Left lung (tissue), 10 donors: ENCODE data around the gene MON2. TPM values are rescaled to one million over a fixed set of nuclear protein-coding genes. Genes with fewer than 3 reads are reported as not detected.

Experiments used
- ATAC-seq: fragments of 200-7000 bp; cut with Tn5 transposase; one replicate; pipeline ENCODE4 v1.9.1; 2020; ENCODE audit warnings: moderate library complexity
- DNase-seq, 4 donors: peaks; one replicate each; pipeline ENCODE4 v3.0.0-alpha.2; 2013 to 2020
- H3K27ac ChIP-seq, 2 donors: fragments of 200-600 bp; sonication (generic) in 1 of 2; one replicate each; pipeline versions ENCODE4 v1.5.0 to v1.8.0; 2020 to 2021
- H3K27me3 ChIP-seq, 2 donors: fragments of 200-600 bp; sonication (generic) in 1 of 2; one replicate each; pipeline versions ENCODE4 v1.5.0 to v1.8.0; 2020 to 2021
- H3K36me3 ChIP-seq, 2 donors: fragments of 200-600 bp; sonication (generic) in 1 of 2; one replicate each; pipeline versions ENCODE4 v1.5.0 to v1.8.0; 2020 to 2021
- H3K4me1 ChIP-seq, 2 donors: fragments of 200-600 bp; one replicate each; pipeline ENCODE4 v1.8.0; 2021
- H3K4me3 ChIP-seq, 2 donors: fragments of 200-600 bp; sonication (generic) in 1 of 2; one replicate each; pipeline versions ENCODE4 v1.5.0 to v1.8.0; 2020 to 2021; ENCODE audit warnings: mild to moderate bottlenecking in 1 of 2
- H3K9me3 ChIP-seq, 2 donors: fragments of 200-600 bp; sonication (generic) in 1 of 2; one replicate each; pipeline versions ENCODE4 v1.5.0 to v1.8.0; 2020 to 2021
- CTCF ChIP-seq, 2 donors: fragments of 200-600 bp; sonication (generic) in 1 of 2; IDR thresholded peaks; one replicate each; pipeline versions ENCODE4 v1.5.0 to v1.8.0; 2021; ENCODE audit warnings: antibody characterized with exemption in 2 of 2
- intact Hi-C, 2 donors: fragments of 100-400 bp; cut with DNase I; formaldehyde crosslinking; loops; one replicate each; pipeline versions ENCODE4 v1.11.2 to v1.14.2; 2022
- polyA plus RNA-seq, 6 donors: library from polyadenylated mRNA; unstranded; fragments of 120-200 nt; gene quantifications; one replicate each; pipeline ENCODE4 v1.2.1, GENCODE V29; 2013; ENCODE audit not compliant: insufficient read length in 6 of 6
- total RNA-seq, 2 donors: library from RNA; stranded (reverse); fragmentation: NEBNext Ultra II Directional; extraction: Animal tissue kit (Norgen Biotek cat#: 25700); gene quantifications; one replicate each; pipeline ENCODE4 v1.2.1, GENCODE V29; 2021
- donor health status: DM: no; HTN: yes; CAD: no.
- donor health status: DM: no; HTN: no; CAD: no.

The MON2 gene
- total and polyA plus RNA-seq, 8 donors, result 48.5 to 96.2 (median 79.2) TPM

- ATAC-seq (peak; percentile 93), DNase-seq (peak; percentile 45 to 87 (median 70))
- H3K4me1 ChIP-seq, result peaks cover 5 to 16% of the 10 kb centered on the region in 2 donors
- H3K4me3 ChIP-seq, result peak overlapping the region; percentile 42 to 46
- intact Hi-C loops, result no loop called here
- H3K36me3 ChIP-seq, result no peaks in the 10 kb centered on the region
- peak overlapping the region; percentile 55 to 77 for H3K27ac ChIP-seq
- peaks cover 0 to 31% of the 10 kb centered on the region in 2 donors for H3K27me3 ChIP-seq
- H3K9me3 ChIP-seq, result no peaks in the 10 kb centered on the region
- peak in 1 of 2 donors; percentile 34 for TF ChIP-seq CTCF (IDR thresholded peaks at IDR 0.05)
Measured at GRCh38 chr12:62631471-62632410, 165.1 kb downstream of the MON2 start.

- peak; percentile 32 to 82 (median 40) for DNase-seq
- Histone ChIP-seq H3K36me3 (no peaks in the 10 kb centered on the region), H3K27me3 (peaks cover 0 to 31% of the 10 kb centered on the region in 2 donors), H3K4me1 (peaks cover 5 to 16% of the 10 kb centered on the region in 2 donors), H3K4me3 (peak overlapping the region; percentile 42 to 46), H3K9me3 (no peaks in the 10 kb centered on the region), H3K27ac (peak overlapping the region; percentile 55 to 77)
- no peak for TF ChIP-seq CTCF (IDR thresholded peaks at IDR 0.05)
- intact Hi-C loops, result no loop called here
- peak; percentile 65 for ATAC-seq
Measured at GRCh38 chr12:62632411-62632918, 165.8 kb downstream of the MON2 start.

GRCh38 chr12:62635649-62636048 lies 169.0 kb downstream of the MON2 start:
- no peak for TF ChIP-seq CTCF (IDR thresholded peaks at IDR 0.05)
- intact Hi-C loops, result no loop called here
- DNase-seq, result no peak
- ATAC-seq, result no peak
- Histone ChIP-seq H3K4me1 (peaks cover 5 to 16% of the 10 kb centered on the region in 2 donors), H3K9me3 (no peaks in the 10 kb centered on the region), H3K36me3 (no peaks in the 10 kb centered on the region), H3K27me3 (peaks cover 0 to 31% of the 10 kb centered on the region in 2 donors), H3K27ac (no peak overlapping the region), H3K4me3 (no peak overlapping the region)

- TF ChIP-seq CTCF (IDR thresholded peaks at IDR 0.05), result no peak
- Histone ChIP-seq H3K4me3 (no peak overlapping the region), H3K27ac (no peak overlapping the region), H3K9me3 (no peaks in the 10 kb centered on the region), H3K27me3 (peaks cover 0 to 14% of the 10 kb centered on the region in 2 donors), H3K36me3 (no peaks in the 10 kb centered on the region), H3K4me1 (peaks cover 0 to 3% of the 10 kb centered on the region in 2 donors)
- ATAC-seq, result no peak
- no peak for DNase-seq
- intact Hi-C loops, result no loop called here
Measured at GRCh38 chr12:62637679-62638078, 171.1 kb downstream of the MON2 start.

GRCh38 chr12:62640910-62641448 lies 174.4 kb downstream of the MON2 start:
- no peak for TF ChIP-seq CTCF (IDR thresholded peaks at IDR 0.05)
- Histone ChIP-seq H3K4me1 (no peaks in the 10 kb centered on the region), H3K27ac (no peak overlapping the region), H3K4me3 (no peak overlapping the region), H3K36me3 (no peaks in the 10 kb centered on the region), H3K9me3 (no peaks in the 10 kb centered on the region), H3K27me3 (no peaks in the 10 kb centered on the region)
- intact Hi-C loops, result no loop called here
- DNase-seq, result no peak
- ATAC-seq, result no peak
